Subcutaneous abdominal adipose tissue (tissue), 5 donors: ENCODE measurements around the gene NNMT.

ENCODE experiments used
- H3K27ac ChIP-seq: one replicate; pipeline ENCODE4 v1.7.0; 2013; ENCODE audit warnings: low read depth, mild to moderate bottlenecking, inconsistent platforms, low read length, moderate library complexity
- H3K27me3 ChIP-seq, 5 donors: one replicate each; pipeline ENCODE4 v1.7.0; 2013; ENCODE audit warnings: low read length in 5 of 5, inconsistent platforms in 1 of 5; ENCODE audit not compliant: control insufficient read depth in 5 of 5, insufficient read depth in 4 of 5
- H3K36me3 ChIP-seq, 5 donors: one replicate each; pipeline ENCODE4 v1.7.0; 2013; ENCODE audit warnings: low read length in 5 of 5; ENCODE audit not compliant: control insufficient read depth in 5 of 5, insufficient read depth in 5 of 5
- H3K4me1 ChIP-seq, 5 donors: one replicate each; pipeline ENCODE4 v1.7.0; 2013; ENCODE audit warnings: low read length in 5 of 5, mild to moderate bottlenecking in 3 of 5, moderate library complexity in 1 of 5; ENCODE audit not compliant: control insufficient read depth in 5 of 5, insufficient read depth in 5 of 5
- H3K4me3 ChIP-seq, 5 donors: one replicate each; pipeline ENCODE4 v1.7.0; 2013; ENCODE audit warnings: low read length in 5 of 5, low read depth in 1 of 5
- H3K9ac ChIP-seq, 5 donors: one replicate each; pipeline ENCODE4 v1.7.0; 2013; ENCODE audit warnings: low read length in 5 of 5, mild to moderate bottlenecking in 4 of 5, moderate library complexity in 3 of 5
- H3K9me3 ChIP-seq, 5 donors: one replicate each; pipeline ENCODE4 v1.7.0; 2013; ENCODE audit warnings: low read length in 5 of 5; ENCODE audit not compliant: control insufficient read depth in 5 of 5
- donor health status: healthy.
- donor health status: healthy.
- donor health status: healthy.
- donor health status: healthy.
- donor health status: healthy.

NNMT gene

DNA sequence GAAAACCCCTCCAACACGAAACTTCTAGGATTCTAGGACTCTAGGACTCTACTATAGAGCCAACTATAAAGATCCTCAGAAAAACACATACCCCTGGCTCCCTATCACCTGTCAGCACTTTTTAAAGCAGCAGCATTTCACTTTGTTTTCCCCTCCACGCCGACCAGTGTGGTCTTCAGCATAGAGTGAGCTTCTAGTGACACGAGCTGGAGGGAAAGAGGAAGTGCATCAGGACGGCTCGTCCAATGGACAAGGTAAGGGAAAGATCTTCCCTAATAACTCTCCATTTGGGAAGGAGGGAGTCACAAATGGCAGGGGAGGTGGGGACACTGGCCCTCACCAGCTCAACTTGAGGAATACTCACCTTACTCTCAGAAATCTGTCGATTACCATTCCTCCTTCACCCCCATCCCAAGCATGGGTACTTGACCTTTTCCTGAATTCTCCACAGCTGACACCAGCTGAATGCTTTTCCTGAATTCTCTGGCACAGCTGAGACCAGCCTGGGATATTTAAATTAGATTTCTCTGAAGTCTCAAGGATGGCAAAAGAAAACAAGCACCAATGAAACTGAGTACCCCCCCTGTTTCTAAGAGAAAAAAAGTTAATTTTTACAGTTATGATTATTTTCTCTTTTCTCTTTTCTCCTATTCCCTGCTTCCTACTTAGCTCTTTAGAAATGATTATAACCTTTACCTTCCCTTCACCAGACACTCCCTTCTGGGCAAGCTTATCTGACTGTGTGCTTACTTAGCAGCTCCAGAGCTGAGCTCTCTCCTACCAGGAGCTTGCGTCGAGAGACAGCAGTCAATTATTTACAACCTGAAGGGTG lies 33.3 kb upstream of the NNMT start:
- Histone ChIP-seq H3K27ac (no peak overlapping the region), H3K27me3 (no peaks in the 10 kb centered on the region), H3K4me3 (no peak overlapping the region), H3K36me3 (no peaks in the 10 kb centered on the region), H3K9me3 (no peaks in the 10 kb centered on the region), H3K4me1 (peaks cover 8 to 52% (median 45%) of the 10 kb centered on the region in 5 donors), H3K9ac (peak overlapping the region in 2 of 5 donors; percentile 0 to 35)

- Histone ChIP-seq H3K4me1 (peaks cover 4 to 44% (median 38%) of the 10 kb centered on the region in 5 donors), H3K4me3 (no peak overlapping the region), H3K9ac (peak overlapping the region in 2 of 5 donors; percentile 0 to 35), H3K27ac (no peak overlapping the region), H3K9me3 (no peaks in the 10 kb centered on the region), H3K36me3 (no peaks in the 10 kb centered on the region), H3K27me3 (no peaks in the 10 kb centered on the region)
These were observed 32.6 kb upstream of the NNMT start for GRCh38 chr11:114263513-114264170.

DNA sequence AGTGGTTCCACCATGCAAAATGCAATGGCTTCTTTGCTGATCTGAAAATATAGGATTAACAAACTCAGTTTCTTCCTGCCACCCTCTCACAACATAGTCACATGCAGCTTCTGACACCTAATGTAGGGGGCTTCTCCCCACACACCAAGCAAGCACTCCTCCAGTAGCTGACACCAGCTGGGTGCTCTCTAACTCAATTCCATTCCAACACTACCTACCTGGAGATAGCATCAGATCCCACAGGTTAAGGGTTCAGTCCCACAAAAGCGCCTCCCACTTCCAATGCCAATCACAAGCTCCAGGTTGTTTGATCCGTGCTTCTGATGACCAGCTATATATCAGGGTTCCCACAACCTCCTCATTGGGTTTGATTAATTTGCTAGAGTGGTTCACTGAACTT lies 31.8 kb upstream of the NNMT start:
- Histone ChIP-seq H3K36me3 (no peaks in the 10 kb centered on the region), H3K4me1 (peaks cover 2 to 37% (median 31%) of the 10 kb centered on the region in 5 donors), H3K4me3 (no peak overlapping the region), H3K9ac (no peak overlapping the region), H3K27me3 (no peaks in the 10 kb centered on the region), H3K27ac (no peak overlapping the region), H3K9me3 (no peaks in the 10 kb centered on the region)

GRCh38 chr11:114265122-114265878 lies 30.9 kb upstream of the NNMT start:
- H3K9ac ChIP-seq: peak overlapping the region in 1 of 5 donors; percentile 28
- peaks cover 2 to 28% (median 21%) of the 10 kb centered on the region in 5 donors for H3K4me1 ChIP-seq

GRCh38 chr11:114269498-114269897 lies 26.7 kb upstream of the NNMT start:
- no peaks in the 10 kb centered on the region for H3K27me3 ChIP-seq
- H3K27ac ChIP-seq: no peak overlapping the region
- H3K4me1 ChIP-seq: peaks cover 0 to 10% (median 0%) of the 10 kb centered on the region in 5 donors
- H3K9me3 ChIP-seq: no peaks in the 10 kb centered on the region
- H3K36me3 ChIP-seq: no peaks in the 10 kb centered on the region
- no peak overlapping the region for H3K4me3 ChIP-seq
- H3K9ac ChIP-seq: no peak overlapping the region

More at GRCh38 chr11:114265122-114265878, 30.9 kb upstream of the NNMT start:
- H3K36me3 ChIP-seq: no peaks in the 10 kb centered on the region
- no peaks in the 10 kb centered on the region for H3K27me3 ChIP-seq
- H3K9me3 ChIP-seq: no peaks in the 10 kb centered on the region
- no peak overlapping the region for H3K27ac ChIP-seq
- H3K4me3 ChIP-seq: no peak overlapping the region

GRCh38 chr11:114270531-114271270 lies 25.5 kb upstream of the NNMT start:
- no peak overlapping the region for H3K27ac ChIP-seq
- no peaks in the 10 kb centered on the region for H3K27me3 ChIP-seq
- no peak overlapping the region for H3K4me3 ChIP-seq
- no peaks in the 10 kb centered on the region for H3K36me3 ChIP-seq
- H3K4me1 ChIP-seq: no peaks in the 10 kb centered on the region
- H3K9me3 ChIP-seq: no peaks in the 10 kb centered on the region
- H3K9ac ChIP-seq: no peak overlapping the region

DNA sequence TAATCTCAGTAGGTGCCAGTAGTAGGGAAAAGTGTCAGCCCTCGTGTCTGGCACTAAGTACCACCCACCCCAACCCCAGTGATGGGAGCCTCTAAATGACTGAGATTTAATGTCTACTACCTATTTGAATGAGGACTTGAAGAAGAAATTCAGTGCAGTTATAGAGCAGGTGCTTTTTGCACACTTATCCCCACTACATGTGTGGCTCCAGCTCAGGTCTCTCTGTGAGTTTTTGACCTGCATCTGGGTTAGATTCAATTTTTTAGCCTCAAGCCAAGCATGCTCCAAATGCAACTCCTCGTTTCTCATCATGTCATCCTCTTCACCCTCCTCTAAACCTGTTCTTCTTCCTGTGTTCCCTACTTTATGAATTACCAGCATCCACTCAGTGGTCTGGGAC lies 24.9 kb upstream of the NNMT start:
- H3K27me3 ChIP-seq: no peaks in the 10 kb centered on the region
- H3K9ac ChIP-seq: no peak overlapping the region
- no peaks in the 10 kb centered on the region for H3K9me3 ChIP-seq
- H3K4me3 ChIP-seq: no peak overlapping the region
- no peak overlapping the region for H3K27ac ChIP-seq
- H3K36me3 ChIP-seq: no peaks in the 10 kb centered on the region
- no peaks in the 10 kb centered on the region for H3K4me1 ChIP-seq

DNA sequence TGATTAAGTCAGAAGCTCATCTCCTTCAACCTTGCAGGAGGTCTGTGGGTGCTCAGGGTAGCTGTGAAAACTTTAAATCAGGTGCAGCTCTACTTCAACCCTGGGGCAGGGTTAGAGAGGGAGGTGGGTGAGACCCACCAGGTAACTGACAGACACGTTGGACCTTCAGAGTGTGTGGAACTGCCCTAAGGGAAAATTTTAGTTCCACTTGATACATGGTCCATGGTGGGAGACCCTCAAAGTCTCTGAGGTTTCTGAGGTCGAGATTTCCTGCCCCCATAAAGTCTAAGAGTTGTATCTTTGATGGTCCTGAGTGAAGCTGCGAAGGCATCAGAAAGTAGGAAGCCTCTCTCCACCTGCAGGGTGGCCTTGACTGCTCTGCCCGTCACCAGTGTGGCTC lies 23.9 kb upstream of the NNMT start:
- H3K27ac ChIP-seq: no peak overlapping the region
- no peaks in the 10 kb centered on the region for H3K4me1 ChIP-seq
- H3K9ac ChIP-seq: no peak overlapping the region
- H3K27me3 ChIP-seq: no peaks in the 10 kb centered on the region
- no peak overlapping the region for H3K4me3 ChIP-seq
- H3K36me3 ChIP-seq: no peaks in the 10 kb centered on the region
- no peaks in the 10 kb centered on the region for H3K9me3 ChIP-seq

GRCh38 chr11:114273071-114273470 lies 23.1 kb upstream of the NNMT start:
- H3K36me3 ChIP-seq: no peaks in the 10 kb centered on the region
- no peak overlapping the region for H3K4me3 ChIP-seq
- H3K27me3 ChIP-seq: no peaks in the 10 kb centered on the region
- no peaks in the 10 kb centered on the region for H3K4me1 ChIP-seq
- H3K9me3 ChIP-seq: no peaks in the 10 kb centered on the region
- H3K27ac ChIP-seq: no peak overlapping the region
- no peak overlapping the region for H3K9ac ChIP-seq
